NCI-H748 (cell line): ENCODE measurements around the gene PNKD.
"Not testable (repeated sequence)": the region's sequence is repeated elsewhere in the genome, so short reads cannot be mapped to it uniquely, and the experiment has no call there.

ENCODE experiments used
- DNase-seq: peaks from one replicate; lab custom pipeline; 2025; ENCODE audit not compliant: unreplicated experiment; lab: John Stamatoyannopoulos, UW

The PNKD gene

GRCh38 chr2:218291318-218292047, 21.2 kb downstream of the PNKD start:
- no peak for DNase-seq

GRCh38 chr2:218292048-218293014, 22.0 kb downstream of the PNKD start, which contains the start of gene TMBIM1:
TMBIM1 (minus strand) TSS chr2:218292503; CDS start chr2:218282141, 10,362 bp downstream.
- DNase-seq: peak; percentile 36

GRCh38 chr2:218293715-218294429, 23.6 kb downstream of the PNKD start:
- no peak for DNase-seq

GRCh38 chr2:218294430-218295022, 24.2 kb downstream of the PNKD start:
- no peak for DNase-seq

- DNase-seq: peak; percentile 22
Observed at GRCh38 chr2:218295029-218295428, 24.7 kb downstream of the PNKD start.

- no peak for DNase-seq
Observed at GRCh38 chr2:218296200-218296599, 25.9 kb downstream of the PNKD start.

- no peak for DNase-seq
Observed at GRCh38 chr2:218296847-218297246, 26.5 kb downstream of the PNKD start.

GRCh38 chr2:218298314-218298875, 28.1 kb downstream of the PNKD start:
- no peak for DNase-seq

- no peak for DNase-seq
Observed at GRCh38 chr2:218300141-218300540, 29.8 kb downstream of the PNKD start.

- peak; percentile 86 for DNase-seq
Observed at GRCh38 chr2:218301176-218301819, 31.0 kb downstream of the PNKD start.

GRCh38 chr2:218305383-218305782, 35.1 kb downstream of the PNKD start:
- DNase-seq: no peak

- no peak for DNase-seq
Observed at GRCh38 chr2:218306184-218306920, 36.0 kb downstream of the PNKD start.

GRCh38 chr2:218307415-218308090, 37.2 kb downstream of the PNKD start:
- no peak for DNase-seq

GRCh38 chr2:218310853-218311540, 40.7 kb downstream of the PNKD start:
- no peak for DNase-seq

GRCh38 chr2:218311541-218312266, 41.4 kb downstream of the PNKD start:
- not testable (repeated sequence) for DNase-seq

- DNase-seq: peak; percentile 30
Observed at GRCh38 chr2:218312267-218312756, 42.0 kb downstream of the PNKD start.

- DNase-seq: no peak
Observed at GRCh38 chr2:218313356-218313755, 43.0 kb downstream of the PNKD start.
